NB4 (cell line): Measurements from ENCODE around the gene SUSD6.

Source experiments
- DNase-seq: peaks from one replicate; pipeline ENCODE4 v3.0.0; 2010; ENCODE audit warnings: low read depth
- H3K4me3 ChIP-seq: one replicate; pipeline ENCODE4 v1.5.1; 2011; ENCODE audit warnings: mild to moderate bottlenecking, low read depth, low read length, moderate library complexity
- MYC ChIP-seq: IDR thresholded peaks from 2 replicates; pipeline ENCODE4 v1.6.1; 2011; ENCODE audit warnings: low read depth, low read length
- POLR2A ChIP-seq: IDR thresholded peaks from 2 replicates; pipeline ENCODE4 v1.6.1; 2011; ENCODE audit warnings: mild to moderate bottlenecking; ENCODE audit not compliant: insufficient read length; ENCODE audit errors: extremely low read depth
- TF ChIP-seq, protein P1 (sequence below): IDR thresholded peaks from 2 replicates; pipeline ENCODE4 v1.6.1; 2011; ENCODE audit warnings: low read depth, low read length
- TF ChIP-seq, protein P2 (sequence below): IDR thresholded peaks from one replicate; pipeline ENCODE4 v1.5.1; 2012; ENCODE audit warnings: low read depth, low read length

SUSD6 gene

GRCh38 chr14:69673104-69673503 is 61.7 kb downstream of the SUSD6 start:
- TF ChIP-seq MYC (no peak), POLR2A (no peak)
- TF ChIP-seq, protein P1, sequence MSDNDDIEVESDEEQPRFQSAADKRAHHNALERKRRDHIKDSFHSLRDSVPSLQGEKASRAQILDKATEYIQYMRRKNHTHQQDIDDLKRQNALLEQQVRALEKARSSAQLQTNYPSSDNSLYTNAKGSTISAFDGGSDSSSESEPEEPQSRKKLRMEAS: no peak
- TF ChIP-seq, protein P2, sequence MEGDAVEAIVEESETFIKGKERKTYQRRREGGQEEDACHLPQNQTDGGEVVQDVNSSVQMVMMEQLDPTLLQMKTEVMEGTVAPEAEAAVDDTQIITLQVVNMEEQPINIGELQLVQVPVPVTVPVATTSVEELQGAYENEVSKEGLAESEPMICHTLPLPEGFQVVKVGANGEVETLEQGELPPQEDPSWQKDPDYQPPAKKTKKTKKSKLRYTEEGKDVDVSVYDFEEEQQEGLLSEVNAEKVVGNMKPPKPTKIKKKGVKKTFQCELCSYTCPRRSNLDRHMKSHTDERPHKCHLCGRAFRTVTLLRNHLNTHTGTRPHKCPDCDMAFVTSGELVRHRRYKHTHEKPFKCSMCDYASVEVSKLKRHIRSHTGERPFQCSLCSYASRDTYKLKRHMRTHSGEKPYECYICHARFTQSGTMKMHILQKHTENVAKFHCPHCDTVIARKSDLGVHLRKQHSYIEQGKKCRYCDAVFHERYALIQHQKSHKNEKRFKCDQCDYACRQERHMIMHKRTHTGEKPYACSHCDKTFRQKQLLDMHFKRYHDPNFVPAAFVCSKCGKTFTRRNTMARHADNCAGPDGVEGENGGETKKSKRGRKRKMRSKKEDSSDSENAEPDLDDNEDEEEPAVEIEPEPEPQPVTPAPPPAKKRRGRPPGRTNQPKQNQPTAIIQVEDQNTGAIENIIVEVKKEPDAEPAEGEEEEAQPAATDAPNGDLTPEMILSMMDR: no peak
- no peak overlapping the region for H3K4me3 ChIP-seq
- DNase-seq: no peak

GRCh38 chr14:69673578-69674305 is 62.3 kb downstream of the SUSD6 start:
- TF ChIP-seq, protein P1: no peak
- no peak for TF ChIP-seq MYC
- TF ChIP-seq POLR2A: no peak
- TF ChIP-seq, protein P2: no peak
- DNase-seq: no peak
- no peak overlapping the region for H3K4me3 ChIP-seq

DNA sequence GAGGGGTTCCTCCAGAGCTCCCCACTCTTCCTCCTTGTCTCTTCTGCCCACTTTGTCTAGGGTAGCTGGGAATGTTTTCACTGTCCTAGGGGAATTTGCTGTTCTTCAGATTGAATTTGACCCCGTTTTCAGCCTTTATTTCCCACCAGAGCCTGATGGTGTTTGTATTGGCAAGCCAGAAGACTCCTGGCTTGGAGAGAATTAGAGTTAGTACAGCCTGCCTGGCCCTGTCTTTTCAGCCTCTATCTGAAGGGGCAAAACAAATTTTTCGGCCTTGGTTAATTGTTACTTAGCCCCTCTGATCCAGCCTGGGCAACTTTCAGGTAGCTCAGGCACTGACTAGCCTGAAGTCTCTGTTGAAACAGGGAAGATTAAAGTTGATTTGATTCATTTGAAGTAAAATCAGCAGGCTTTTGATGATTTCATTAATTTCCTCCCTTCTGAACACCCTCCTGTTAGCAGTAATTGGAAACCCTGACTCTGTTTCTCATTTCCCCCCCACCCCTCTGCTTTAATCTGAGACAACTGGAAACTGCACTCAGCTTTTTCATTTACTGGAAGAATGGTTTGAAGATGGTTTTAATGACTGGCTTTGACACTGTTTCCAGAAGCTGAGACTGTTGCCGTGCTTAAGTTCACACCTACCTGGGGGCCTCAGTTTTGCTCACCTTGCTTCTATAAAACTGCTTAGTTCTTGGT is 63.3 kb downstream of the SUSD6 start:
- DNase-seq: no peak
- H3K4me3 ChIP-seq: no peak overlapping the region
- TF ChIP-seq, protein P2: no peak
- no peak for TF ChIP-seq MYC

- no peak overlapping the region for H3K4me3 ChIP-seq
- no peak for DNase-seq
- TF ChIP-seq, protein P1: no peak
- TF ChIP-seq POLR2A: no peak
- TF ChIP-seq MYC: no peak
- TF ChIP-seq, protein P2: no peak
Measured at GRCh38 chr14:69675245-69675583, 63.8 kb downstream of the SUSD6 start.

GRCh38 chr14:69675877-69676416 is 64.6 kb downstream of the SUSD6 start:
- TF ChIP-seq, protein P2: no peak
- TF ChIP-seq, protein P1: no peak
- TF ChIP-seq MYC (no peak), POLR2A (no peak)
- H3K4me3 ChIP-seq: no peak overlapping the region
- no peak for DNase-seq
